A549 treated with RU486 at 1 μM for 4 hours (cell line): ENCODE data around the gene UBE2Q1. TPM values are rescaled to one million over a fixed set of nuclear protein-coding genes. Genes with fewer than 3 reads are reported as not detected.

ENCODE experiments used
- total RNA-seq: library from RNA; stranded (reverse); fragments of 200-300 nt; extraction: Qiagen RNA extraction; gene quantifications from 5 replicates; pipeline ENCODE4 v1.2.3, GENCODE V29; 2022; ENCODE audit warnings: low read depth

The UBE2Q1 gene
- total RNA-seq: 52.7 to 93.5 TPM (median 57.0 TPM) in 5 replicates

GRCh38 chr1:154557939-154558719 is at the start of gene UBE2Q1:
Gene UBE2Q1 (minus strand): TSS chr1:154558662. CDS start chr1:154558553, 109 bp downstream.

GRCh38 chr1:154607609-154608396 is 49.3 kb upstream of the UBE2Q1 start, which contains the start of gene ADAR:
Gene ADAR (minus strand): TSS chr1:154608186. CDS start chr1:154608006, 180 bp downstream.

GRCh38 chr1:154567386-154568156 is 9.1 kb upstream of the UBE2Q1 start, which contains the start of gene CHRNB2:
Gene CHRNB2 (plus strand): TSS chr1:154567778. CDS start chr1:154568045, 267 bp downstream.

GRCh38 chr1:154502066-154502743 is 56.3 kb downstream of the UBE2Q1 start, which contains the start of the genes SHE and TDRD10:
Gene SHE (minus strand): TSS chr1:154502412. CDS start chr1:154502026, 386 bp downstream.
Gene TDRD10 (plus strand): TSS chr1:154502219. CDS start chr1:154506904, 4,685 bp downstream.

Other genes with a start within 250 kb of the UBE2Q1 start
- not detected in 5 replicates for gene AQP10, start 237.6 kb downstream of the UBE2Q1 start, total RNA-seq
- 23.5 to 36.3 TPM (median 27.9 TPM) in 5 replicates for gene ATP8B2, start 233.1 kb downstream of the UBE2Q1 start, total RNA-seq
- 12.2 to 15.7 TPM (median 13.1 TPM) in 5 replicates for gene IL6R, start 153.3 kb downstream of the UBE2Q1 start, total RNA-seq
- not detected in 5 replicates for gene TDRD10, start 56.4 kb downstream of the UBE2Q1 start, total RNA-seq
- gene SHE, start 56.2 kb downstream of the UBE2Q1 start, total RNA-seq: 0.03 to 0.12 TPM (median 0.05 TPM) in 3 of 5 replicates, not detected in the others
- gene CHRNB2, start 9.1 kb upstream of the UBE2Q1 start, total RNA-seq: 0.27 to 0.48 TPM (median 0.37 TPM) in 5 replicates
- gene ADAR, start 49.5 kb upstream of the UBE2Q1 start, total RNA-seq: 66.7 to 78.3 TPM (median 77.1 TPM) in 5 replicates